H1 (cell line): Measurements from ENCODE around the gene LPP. TPM values are rescaled to one million over a fixed set of nuclear protein-coding genes. Genes with fewer than 3 reads are reported as not detected.

Experiments used
- CTCF ChIA-PET: fragments of 300-600 bp; sonication (Branson Sonifier 250); formaldehyde crosslinking; loops from one replicate; lab custom pipeline; 2021; ENCODE audit not compliant: partially characterized antibody; lab: Charles Lee
- POLR2A ChIA-PET: fragments of 300-600 bp; sonication (Branson Sonifier 250); formaldehyde crosslinking; loops from one replicate; lab custom pipeline; 2021; ENCODE audit warnings: inconsistent platforms; ENCODE audit not compliant: partially characterized antibody; lab: Charles Lee
- DNase-seq, 2 experiments: peaks; one replicate each; pipeline versions ENCODE4 v3.0.0 to v3.0.0-alpha.2; 2010 to 2022; ENCODE audit warnings: low spot score in 2 of 2, low read depth in 1 of 2, mixed read lengths in 1 of 2
- FAIRE-seq: peaks from 2 replicates; lab custom pipeline; 2011; peaks lifted over from hg19 to GRCh38; lab: Jason Lieb, UNC
- H2AFZ ChIP-seq: 2 replicates; pipeline ENCODE4 v1.8.1; 2012; ENCODE audit warnings: low read length, inconsistent platforms
- H2AK5ac ChIP-seq: 2 replicates; pipeline ENCODE4 v1.6.1; 2013; ENCODE audit warnings: low read depth, low read length
- H2BK120ac ChIP-seq: replicated peaks from 2 replicates; pipeline ENCODE3; 2013; ENCODE audit warnings: low read depth, low read length, inconsistent platforms
- H2BK12ac ChIP-seq: 2 replicates; pipeline ENCODE4 v1.6.1; 2013; ENCODE audit warnings: low read depth, low read length
- H2BK15ac ChIP-seq: 2 replicates; pipeline ENCODE4 v1.6.1; 2013; ENCODE audit warnings: low read length
- H2BK20ac ChIP-seq: 2 replicates; pipeline ENCODE4 v1.6.1; 2013; ENCODE audit warnings: low read length
- H2BK5ac ChIP-seq: 2 replicates; pipeline ENCODE4 v1.6.1; 2013; ENCODE audit warnings: low read depth, low read length
- H3K14ac ChIP-seq: 2 replicates; pipeline ENCODE4 v1.6.1; 2013; ENCODE audit warnings: inconsistent platforms; ENCODE audit not compliant: insufficient read length
- H3K18ac ChIP-seq: 2 replicates; pipeline ENCODE4 v1.6.1; 2013; ENCODE audit warnings: low read length; ENCODE audit errors: extremely low read depth
- H3K23ac ChIP-seq: 2 replicates; pipeline ENCODE4 v1.6.1; 2013; ENCODE audit warnings: inconsistent platforms; ENCODE audit not compliant: insufficient read length
- H3K23me2 ChIP-seq: 2 replicates; pipeline ENCODE4 v1.6.1; 2013; ENCODE audit warnings: low read depth, low read length
- H3K27ac ChIP-seq: 2 replicates; pipeline ENCODE4 v1.6.1; 2011; ENCODE audit warnings: low read depth, low read length, inconsistent platforms
- H3K27me3 ChIP-seq, 4 experiments: replicated peaks in 1 of 4; 1 replicate in 1 of 4; 2 replicates in 3 of 4; pipeline versions ENCODE4 v1.6.1 to v1.8.1; 2011 to 2013; ENCODE audit warnings: low read length in 3 of 4, mild to moderate bottlenecking in 3 of 4, inconsistent platforms in 2 of 4, mixed read lengths in 2 of 4, moderate library complexity in 1 of 4; ENCODE audit not compliant: control insufficient read depth in 3 of 4, insufficient read depth in 3 of 4; ENCODE audit errors: extremely low read depth in 1 of 4
- H3K36me3 ChIP-seq, 4 experiments: 2 replicates each; pipeline versions ENCODE4 v1.6.1 to v1.8.1; 2011 to 2013; ENCODE audit warnings: mild to moderate bottlenecking in 4 of 4, low read length in 3 of 4, moderate library complexity in 2 of 4, control low read depth in 1 of 4, inconsistent platforms in 1 of 4; ENCODE audit not compliant: insufficient read depth in 4 of 4, control insufficient read depth in 2 of 4
- H3K4ac ChIP-seq: replicated peaks from 2 replicates; pipeline ENCODE3; 2013; ENCODE audit warnings: low read length, low read depth, mixed read lengths, inconsistent platforms; ENCODE audit not compliant: insufficient read length
- H3K4me1 ChIP-seq, 4 experiments: replicated peaks in 1 of 4; 1 replicate in 1 of 4; 2 replicates in 3 of 4; pipeline versions ENCODE4 v1.6.1 to v1.8.1; 2011 to 2013; ENCODE audit warnings: low read length in 3 of 4, inconsistent platforms in 2 of 4, mixed read lengths in 1 of 4; ENCODE audit not compliant: insufficient read depth in 4 of 4, control insufficient read depth in 3 of 4
- H3K4me2 ChIP-seq, 2 experiments: 2 replicates each; pipeline versions ENCODE4 v1.6.1 to v1.8.1; 2011 to 2013; ENCODE audit warnings: low read depth in 2 of 2, low read length in 2 of 2, control low read depth in 1 of 2, inconsistent platforms in 1 of 2, mild to moderate bottlenecking in 1 of 2; ENCODE audit not compliant: insufficient read depth in 1 of 2
- H3K4me3 ChIP-seq, 4 experiments: fragments of 200-600, 300-600 bp in 1 of 4; sonication (generic), shearing (Covaris generic), sonication (Bioruptor Twin) in 1 of 4; 2 replicates each; pipeline versions ENCODE4 v1.5.1 to v1.8.1; 2011 to 2016; ENCODE audit warnings: low read length in 4 of 4, low read depth in 3 of 4, control low read depth in 2 of 4, inconsistent platforms in 2 of 4, mild to moderate bottlenecking in 2 of 4, mixed read lengths in 1 of 4, moderate library complexity in 1 of 4; ENCODE audit not compliant: insufficient read depth in 2 of 4; ENCODE audit errors: extremely low read depth in 1 of 4
- H3K56ac ChIP-seq: replicated peaks from 2 replicates; pipeline ENCODE3; 2013; ENCODE audit warnings: low read depth, mild to moderate bottlenecking, mixed read lengths, low read length, inconsistent platforms; ENCODE audit not compliant: insufficient read length
- H3K79me1 ChIP-seq: 2 replicates; pipeline ENCODE4 v1.6.1; 2013; ENCODE audit warnings: low read depth, low read length, control low read depth
- H3K79me2 ChIP-seq, 2 experiments: 2 replicates each; pipeline versions ENCODE4 v1.6.1 to v1.8.1; 2012 to 2013; ENCODE audit warnings: low read length in 2 of 2, mild to moderate bottlenecking in 2 of 2, inconsistent platforms in 1 of 2; ENCODE audit not compliant: insufficient read depth in 2 of 2, control insufficient read depth in 1 of 2
- H3K9ac ChIP-seq, 4 experiments: replicated peaks in 1 of 4; 1 replicate in 1 of 4; 2 replicates in 3 of 4; pipeline versions ENCODE4 v1.6.1 to v1.8.1; 2011 to 2013; ENCODE audit warnings: low read depth in 3 of 4, low read length in 3 of 4, control low read depth in 2 of 4, mild to moderate bottlenecking in 2 of 4, moderate library complexity in 2 of 4, inconsistent platforms in 1 of 4; ENCODE audit errors: extremely low read depth in 1 of 4
- H3K9me3 ChIP-seq, 2 experiments: 2 replicates each; pipeline versions ENCODE4 v1.6.1 to v1.8.1; 2012 to 2013; ENCODE audit warnings: mild to moderate bottlenecking in 2 of 2, moderate library complexity in 2 of 2, control low read depth in 1 of 2, inconsistent platforms in 1 of 2, low read depth in 1 of 2, low read length in 1 of 2, mixed read lengths in 1 of 2; ENCODE audit not compliant: insufficient read depth in 2 of 2
- H4K20me1 ChIP-seq, 2 experiments: replicated peaks in 1 of 2; 2 replicates each; pipeline versions ENCODE3 to v1.8.1; 2011 to 2013; ENCODE audit warnings: inconsistent platforms in 2 of 2, low read length in 2 of 2, mild to moderate bottlenecking in 1 of 2; ENCODE audit not compliant: insufficient read depth in 2 of 2, control insufficient read depth in 1 of 2
- H4K5ac ChIP-seq: 2 replicates; pipeline ENCODE4 v1.6.1; 2013; ENCODE audit warnings: low read length, low read depth, mixed read lengths, inconsistent platforms; ENCODE audit not compliant: insufficient read length
- H4K8ac ChIP-seq: 2 replicates; pipeline ENCODE4 v1.8.0; 2013; ENCODE audit warnings: mild to moderate bottlenecking, moderate library complexity, low read length, inconsistent platforms; ENCODE audit not compliant: insufficient read depth; ENCODE audit errors: extremely low read depth
- H4K91ac ChIP-seq: replicated peaks from 2 replicates; pipeline ENCODE3; 2013; ENCODE audit warnings: low read length, mixed read lengths, inconsistent platforms; ENCODE audit not compliant: insufficient read length
- BRCA1 ChIP-seq: IDR thresholded peaks from 2 replicates; pipeline ENCODE4 v1.6.1; 2012; ENCODE audit warnings: low read depth, low read length, improper control_type of control experiment
- CEBPB ChIP-seq: IDR thresholded peaks from 2 replicates; pipeline ENCODE4 v1.6.1; 2012; ENCODE audit warnings: low read depth, low read length
- GABPA ChIP-seq: IDR thresholded peaks from 2 replicates; pipeline ENCODE4 v1.6.1; 2011; ENCODE audit warnings: mild to moderate bottlenecking, low read length, moderate library complexity, borderline replicate concordance; ENCODE audit not compliant: insufficient read depth
- HDAC6 ChIP-seq: IDR thresholded peaks from one replicate; pipeline ENCODE4 v1.7.1; 2012; ENCODE audit warnings: low read depth, mild to moderate bottlenecking, inconsistent platforms, low read length, moderate library complexity
- JUN ChIP-seq: IDR thresholded peaks from 2 replicates; pipeline ENCODE4 v1.6.1; 2011; ENCODE audit warnings: low read depth, mild to moderate bottlenecking, improper control_type of control experiment, low read length
- PHF8 ChIP-seq: fragments of 200-600 bp; sonication (generic); conservative IDR thresholded peaks from 2 replicates; pipeline ENCODE4 v1.7.1; 2012; ENCODE audit warnings: low read depth, mild to moderate bottlenecking, inconsistent platforms, low read length, moderate library complexity
- POLR2A ChIP-seq, 2 experiments: IDR thresholded peaks; 1 replicate in 1 of 2; 2 replicates in 1 of 2; pipeline ENCODE4 v1.6.1; 2011; ENCODE audit warnings: low read depth in 2 of 2, low read length in 2 of 2, mild to moderate bottlenecking in 2 of 2; ENCODE audit errors: control extremely low read depth in 1 of 2
- RAD21 ChIP-seq, 2 experiments: IDR thresholded peaks in 1 of 2; conservative IDR thresholded peaks in 1 of 2; 2 replicates each; pipeline ENCODE4 v1.6.1; 2011; ENCODE audit warnings: low read depth in 2 of 2, low read length in 2 of 2, improper control_type of control experiment in 1 of 2, inconsistent platforms in 1 of 2, mild to moderate bottlenecking in 1 of 2, moderate library complexity in 1 of 2
- SAP30 ChIP-seq: fragments of 300-600 bp; sonication (generic); IDR thresholded peaks from 2 replicates; pipeline ENCODE4 v1.7.1; 2012; ENCODE audit warnings: low read length, moderate library complexity, mild to moderate bottlenecking, inconsistent platforms; ENCODE audit not compliant: insufficient read depth, insufficient replicate concordance
- SP1 ChIP-seq: IDR thresholded peaks from 2 replicates; pipeline ENCODE4 v1.6.1; 2011; ENCODE audit warnings: low read depth, low read length
- WGBS, 2 experiments: shearing (Covaris generic) in 1 of 2; methylation state at CpG; one replicate each; pipeline versions ENCODE4 v1.1.6 to v1.1.7; 2013 to 2015; ENCODE audit warnings: low lambda C conversion rate in 2 of 2, mixed read lengths in 2 of 2, inconsistent platforms in 1 of 2, low coverage in 1 of 2, missing lambda C conversion rate in 1 of 2; ENCODE audit not compliant: insufficient replicate concordance in 2 of 2, insufficient coverage in 1 of 2, insufficient read length in 1 of 2; ENCODE audit errors: extremely low coverage in 1 of 2, missing lambda C conversion rate in 1 of 2; 5-methylcytosine and 5-hydroxymethylcytosine counted together
- polyA plus RNA-seq, 7 experiments: library from polyadenylated mRNA; depleted of rRNA in 3 of 7; stranded (reverse) in 5 of 7; unstranded in 2 of 7; fragments of >200 nt in 5 of 7; fragments of 200-250 nt in 2 of 7; gene quantifications; 1 replicate in 5 of 7; 2 replicates in 1 of 7; 4 replicates in 1 of 7; pipeline versions ENCODE4 v1.2.1 to v1.2.3, GENCODE V29; 2011 to 2013; ENCODE audit warnings: missing spikeins in 2 of 7, mixed read lengths in 2 of 7
- total RNA-seq: library from RNA; stranded (reverse); fragmentation: NEBNext Ultra II Directional; extraction: Animal tissue kit (Norgen Biotek cat#: 25700); gene quantifications from 2 replicates; pipeline ENCODE4 v1.2.1, GENCODE V29; 2021
- TF ChIP-seq, protein P1 (sequence below): IDR thresholded peaks from 2 replicates; pipeline ENCODE4 v1.6.1; 2012; ENCODE audit warnings: low read length, inconsistent platforms

LPP gene
- total and polyA plus RNA-seq, 2 of the 8 experiments (the other 6 are each of a cell fraction or from before 2014, with no cell fraction given) = 10.0 to 53.3 TPM

DNA sequence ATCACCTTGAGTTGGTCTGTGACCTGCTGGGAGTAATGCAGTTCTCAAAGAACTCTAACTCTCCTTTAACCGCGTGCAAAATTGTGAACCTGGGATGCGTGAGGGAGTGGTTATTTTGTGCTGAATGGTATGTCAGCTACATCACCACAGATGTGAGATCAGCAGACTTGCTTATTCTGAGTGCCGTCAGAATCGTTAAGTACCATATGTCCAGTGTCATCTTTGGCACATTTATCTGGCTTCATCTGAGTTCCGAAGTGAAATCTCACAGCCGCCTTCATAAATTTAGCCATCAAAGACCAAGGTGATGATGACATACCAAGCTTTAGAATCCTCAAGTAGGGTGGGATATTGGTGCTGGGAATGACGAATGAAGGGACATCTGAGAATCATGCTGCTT, 670.6 kb downstream of the LPP start:
- H4K20me1 ChIP-seq = no peaks in the 10 kb centered on the region
- no peak overlapping the region for H2BK120ac ChIP-seq
- H2AK5ac ChIP-seq = no peak overlapping the region
- no peak for DNase-seq
- H3K27me3 ChIP-seq = no peaks in the 10 kb centered on the region
- H3K4me3 ChIP-seq = no peak overlapping the region
- H3K79me2 ChIP-seq = no peaks in the 10 kb centered on the region
- FAIRE-seq = no peak
- no peak overlapping the region for H4K5ac ChIP-seq
- ChIA-PET CTCF (interaction anchor here (0.7 to 2.0 kb wide), 3 partner anchors 11 to 130 kb away, joined by 3 to 7 read pairs (median 3); no protein-coding TSS in a partner anchor), POLR2A (no interaction called here)
- no peak overlapping the region for H4K91ac ChIP-seq
- 89% methylated on average over 8 of the region's 8 CpGs; no CpG with 5 or more reads in 1 of the 2 experiments for WGBS, 2 experiments
- no peaks in the 10 kb centered on the region for H3K4me1 ChIP-seq
- no peak overlapping the region for H2AFZ ChIP-seq
- H3K79me1 ChIP-seq = no peaks in the 10 kb centered on the region
- H2BK15ac ChIP-seq = no peak overlapping the region
- no peak overlapping the region for H3K14ac ChIP-seq
- H2BK5ac ChIP-seq = no peak overlapping the region
- no peak overlapping the region for H3K56ac ChIP-seq
- H3K4me2 ChIP-seq = no peak overlapping the region
- no peak overlapping the region for H2BK20ac ChIP-seq
- H3K27ac ChIP-seq = no peak overlapping the region
- H3K23ac ChIP-seq = no peak overlapping the region
- H4K8ac ChIP-seq = no peak overlapping the region
- no peaks in the 10 kb centered on the region for H3K36me3 ChIP-seq
- H2BK12ac ChIP-seq = no peak overlapping the region
- no peaks in the 10 kb centered on the region for H3K23me2 ChIP-seq
- H3K9me3 ChIP-seq = no peaks in the 10 kb centered on the region
- no peak overlapping the region for H3K4ac ChIP-seq
- no peak overlapping the region for H3K18ac ChIP-seq
- peak overlapping the region in 1 of 4 experiments; percentile 34; a peak in 1 of 7 replicates for H3K9ac ChIP-seq
- TF ChIP-seq JUN (no peak), CEBPB (no peak), GABPA (no peak), SAP30 (no peak), POLR2A (IDR thresholded peaks at IDR 0.05; ENCODE audit: control extremely low read depth in 1 of 2, low read depth in 2 of 2, low read length in 2 of 2) (no peak), SP1 (no peak), PHF8 (no peak), HDAC6 (no peak), BRCA1 (no peak), RAD21 (IDR thresholded peaks at IDR 0.05 in 1 of 2, conservative IDR thresholded peaks at IDR 0.05 in 1 of 2; ENCODE audit: low read depth in 2 of 2, low read length in 2 of 2) (no peak)
- TF ChIP-seq, protein P1, sequence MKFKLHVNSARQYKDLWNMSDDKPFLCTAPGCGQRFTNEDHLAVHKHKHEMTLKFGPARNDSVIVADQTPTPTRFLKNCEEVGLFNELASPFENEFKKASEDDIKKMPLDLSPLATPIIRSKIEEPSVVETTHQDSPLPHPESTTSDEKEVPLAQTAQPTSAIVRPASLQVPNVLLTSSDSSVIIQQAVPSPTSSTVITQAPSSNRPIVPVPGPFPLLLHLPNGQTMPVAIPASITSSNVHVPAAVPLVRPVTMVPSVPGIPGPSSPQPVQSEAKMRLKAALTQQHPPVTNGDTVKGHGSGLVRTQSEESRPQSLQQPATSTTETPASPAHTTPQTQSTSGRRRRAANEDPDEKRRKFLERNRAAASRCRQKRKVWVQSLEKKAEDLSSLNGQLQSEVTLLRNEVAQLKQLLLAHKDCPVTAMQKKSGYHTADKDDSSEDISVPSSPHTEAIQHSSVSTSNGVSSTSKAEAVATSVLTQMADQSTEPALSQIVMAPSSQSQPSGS = no peak
